H9 (cell line): Measurements from ENCODE around the gene GRAMD1C. TPM values are rescaled to one million over a fixed set of nuclear protein-coding genes. Genes with fewer than 3 reads are reported as not detected.

ENCODE experiments used
- DNase-seq: peaks from one replicate; pipeline ENCODE4 v3.0.0-alpha.2; 2017
- H2AFZ ChIP-seq: one replicate; pipeline ENCODE4 v1.6.1; 2013; ENCODE audit warnings: mild to moderate bottlenecking, low read length, control low read depth, moderate library complexity
- H2AK5ac ChIP-seq: 2 replicates; pipeline ENCODE4 v1.6.1; 2013; ENCODE audit warnings: low read length, control low read depth, mixed read lengths; ENCODE audit not compliant: insufficient read length
- H2BK120ac ChIP-seq: one replicate; pipeline ENCODE4 v1.6.1; 2013; ENCODE audit warnings: low read depth, mild to moderate bottlenecking, low read length, control low read depth, inconsistent platforms; ENCODE audit not compliant: poor library complexity, severe bottlenecking
- H2BK12ac ChIP-seq: 2 replicates; pipeline ENCODE4 v1.6.1; 2013; ENCODE audit warnings: low read length, control low read depth, mixed read lengths, low read depth; ENCODE audit not compliant: insufficient read length
- H2BK15ac ChIP-seq: 2 replicates; pipeline ENCODE4 v1.6.1; 2013; ENCODE audit warnings: low read depth, low read length, control low read depth
- H2BK20ac ChIP-seq: one replicate; pipeline ENCODE4 v1.6.1; 2013; ENCODE audit warnings: low read depth, mild to moderate bottlenecking, low read length, control low read depth, inconsistent platforms; ENCODE audit not compliant: poor library complexity, severe bottlenecking
- H2BK5ac ChIP-seq: 2 replicates; pipeline ENCODE4 v1.6.1; 2013; ENCODE audit warnings: low read length, control low read depth, mixed read lengths; ENCODE audit not compliant: insufficient read length
- H3K14ac ChIP-seq: 2 replicates; pipeline ENCODE4 v1.6.1; 2013; ENCODE audit warnings: low read length, control low read depth; ENCODE audit not compliant: insufficient read depth
- H3K18ac ChIP-seq: 2 replicates; pipeline ENCODE4 v1.6.1; 2013; ENCODE audit warnings: low read depth, mild to moderate bottlenecking, mixed read lengths, low read length, control low read depth; ENCODE audit not compliant: insufficient read length
- H3K23ac ChIP-seq: 2 replicates; pipeline ENCODE4 v1.6.1; 2013; ENCODE audit warnings: low read length, control low read depth, mixed read lengths, low read depth; ENCODE audit not compliant: insufficient read length
- H3K23me2 ChIP-seq: 2 replicates; pipeline ENCODE4 v1.6.1; 2013; ENCODE audit warnings: low read depth, mild to moderate bottlenecking, mixed read lengths, low read length, control low read depth; ENCODE audit not compliant: insufficient read length, poor library complexity, severe bottlenecking
- H3K27ac ChIP-seq: 2 replicates; pipeline ENCODE4 v1.5.1; 2013; ENCODE audit warnings: low read length, control low read depth, mixed read lengths, low read depth; ENCODE audit not compliant: insufficient read length
- H3K27me3 ChIP-seq: 2 replicates; pipeline ENCODE4 v1.6.1; 2013; ENCODE audit warnings: low read length, control low read depth, inconsistent platforms; ENCODE audit not compliant: insufficient read depth
- H3K4ac ChIP-seq: 2 replicates; pipeline ENCODE4 v1.6.1; 2013; ENCODE audit warnings: low read depth, mild to moderate bottlenecking, control low read depth, inconsistent platforms, low read length, moderate library complexity
- H3K4me1 ChIP-seq: 2 replicates; pipeline ENCODE4 v1.6.1; 2013; ENCODE audit warnings: low read length, control low read depth, inconsistent platforms; ENCODE audit not compliant: insufficient read depth
- H3K4me2 ChIP-seq: 2 replicates; pipeline ENCODE4 v1.6.1; 2013; ENCODE audit warnings: low read length, control low read depth, mixed read lengths; ENCODE audit not compliant: insufficient read length, insufficient read depth
- H3K56ac ChIP-seq: 2 replicates; pipeline ENCODE4 v1.6.1; 2013; ENCODE audit warnings: low read depth, mild to moderate bottlenecking, mixed read lengths, low read length, control low read depth; ENCODE audit not compliant: insufficient read length
- H3K79me1 ChIP-seq: 2 replicates; pipeline ENCODE4 v1.6.1; 2013; ENCODE audit warnings: low read depth, mild to moderate bottlenecking, moderate library complexity, low read length, control low read depth, inconsistent platforms; ENCODE audit not compliant: insufficient read depth, poor library complexity, severe bottlenecking
- H3K79me2 ChIP-seq: 2 replicates; pipeline ENCODE4 v1.6.1; 2013; ENCODE audit warnings: low read length, control low read depth, inconsistent platforms; ENCODE audit not compliant: insufficient read depth
- H3K9ac ChIP-seq: 2 replicates; pipeline ENCODE4 v1.6.1; 2013; ENCODE audit warnings: low read length, control low read depth, mixed read lengths; ENCODE audit not compliant: insufficient read length; ENCODE audit errors: extremely low read depth
- H3K9me3 ChIP-seq: one replicate; pipeline ENCODE4 v1.6.1; 2013; ENCODE audit warnings: low read depth, low read length, inconsistent platforms; ENCODE audit not compliant: control insufficient read depth
- H3T11ph ChIP-seq: one replicate; pipeline ENCODE4 v1.6.1; 2013; ENCODE audit warnings: mild to moderate bottlenecking, low read length, control low read depth, inconsistent platforms
- H4K20me1 ChIP-seq: one replicate; pipeline ENCODE4 v1.6.1; 2013; ENCODE audit not compliant: control insufficient read depth, insufficient read length, insufficient read depth
- H4K5ac ChIP-seq: 2 replicates; pipeline ENCODE4 v1.6.1; 2013; ENCODE audit warnings: low read depth, mild to moderate bottlenecking, mixed read lengths, low read length, control low read depth; ENCODE audit not compliant: insufficient read length
- H4K8ac ChIP-seq: replicated peaks from 2 replicates; pipeline ENCODE4 v1.6.1; 2013; ENCODE audit warnings: low read length, control low read depth, mixed read lengths, low read depth; ENCODE audit not compliant: insufficient read length
- H4K91ac ChIP-seq: 2 replicates; pipeline ENCODE4 v1.6.1; 2013; ENCODE audit warnings: low read depth, mild to moderate bottlenecking, moderate library complexity, mixed read lengths, low read length, control low read depth; ENCODE audit not compliant: insufficient read length
- H3K27ac Mint-ChIP-seq, 3 experiments: 2 replicates in 2 of 3; 3 replicates in 1 of 3; pipeline ENCODE4 v1.8.0; 2020 to 2021; ENCODE audit warnings: mixed read lengths in 3 of 3, mild to moderate bottlenecking in 1 of 3, moderate library complexity in 1 of 3
- H3K27me3 Mint-ChIP-seq: 2 replicates; pipeline ENCODE4 v1.8.0; 2021; ENCODE audit warnings: low read depth, mild to moderate bottlenecking, moderate library complexity, mixed read lengths
- H3K36me3 Mint-ChIP-seq, 3 experiments: 2 replicates in 2 of 3; 3 replicates in 1 of 3; pipeline ENCODE4 v1.8.0; 2020 to 2021; ENCODE audit warnings: low read depth in 3 of 3, mixed read lengths in 3 of 3; ENCODE audit not compliant: insufficient read depth in 1 of 3
- H3K4me1 Mint-ChIP-seq, 2 experiments: 2 replicates each; pipeline ENCODE4 v1.8.0; 2020; ENCODE audit warnings: mixed read lengths in 2 of 2
- H3K4me3 Mint-ChIP-seq, 2 experiments: 2 replicates in 1 of 2; 3 replicates in 1 of 2; pipeline ENCODE4 v1.8.0; 2020 to 2021; ENCODE audit warnings: mild to moderate bottlenecking in 2 of 2, mixed read lengths in 2 of 2, moderate library complexity in 1 of 2
- H3K9me3 Mint-ChIP-seq, 2 experiments: 2 replicates in 1 of 2; 3 replicates in 1 of 2; pipeline ENCODE4 v1.8.0; 2020; ENCODE audit warnings: mild to moderate bottlenecking in 2 of 2, mixed read lengths in 2 of 2, moderate library complexity in 1 of 2
- WGBS: extraction: QIAGEN DNeasy Blood & Tissue Kit; methylation state at CpG from one replicate; pipeline ENCODE4 v1.1.7; 2013; ENCODE audit warnings: missing lambda C conversion rate, low lambda C conversion rate, mixed read lengths; ENCODE audit not compliant: insufficient read length; ENCODE audit errors: extremely low coverage; 5-methylcytosine and 5-hydroxymethylcytosine counted together
- total RNA-seq: library from RNA; stranded (reverse); gene quantifications from 2 replicates; pipeline ENCODE4 v1.2.1, GENCODE V29; 2021
- TF ChIP-seq, protein P1 (sequence below): fragments of 200-600 bp; sonication (generic); conservative IDR thresholded peaks from 3 replicates; pipeline ENCODE4 v1.8.0; 2021; ENCODE audit warnings: antibody characterized with exemption, mild to moderate bottlenecking

Gene GRAMD1C
- total RNA-seq, 1 experiment from 2014 or later, result 1.8 TPM

- DNase-seq, result peak; percentile 69
- H4K91ac ChIP-seq, result no peak overlapping the region
- WGBS, result no CpG with 5 or more reads among the region's 3 CpGs
- H4K8ac ChIP-seq, result no peak overlapping the region
- Mint-ChIP-seq H3K4me1 (peaks cover 0 to 2% of the 10 kb centered on the region in 2 experiments; a peak in 2 of 4 replicates), H3K9me3 (no peaks in the 10 kb centered on the region), H3K27ac (peak overlapping the region in 1 of 3 experiments; percentile 38; a peak in 1 of 7 replicates), H3K4me3 (no peak overlapping the region), H3K27me3 (no peaks in the 10 kb centered on the region), H3K36me3 (no peaks in the 10 kb centered on the region)
- no peaks in the 10 kb centered on the region for H3K27me3 ChIP-seq
- no peak overlapping the region for H3T11ph ChIP-seq
- no peaks in the 10 kb centered on the region for H3K9me3 ChIP-seq
- no peak overlapping the region for H3K4me2 ChIP-seq
- H3K79me1 ChIP-seq, result no peaks in the 10 kb centered on the region
- peaks cover 4% of the 10 kb centered on the region for H3K23me2 ChIP-seq
- no peak overlapping the region for H3K9ac ChIP-seq
- no peak overlapping the region for H3K14ac ChIP-seq
- H2BK12ac ChIP-seq, result no peak overlapping the region
- no peak overlapping the region for H3K27ac ChIP-seq
- no peak overlapping the region for H2BK20ac ChIP-seq
- H2BK15ac ChIP-seq, result no peak overlapping the region
- H3K23ac ChIP-seq, result no peak overlapping the region
- H3K18ac ChIP-seq, result no peak overlapping the region
- TF ChIP-seq, protein P1, sequence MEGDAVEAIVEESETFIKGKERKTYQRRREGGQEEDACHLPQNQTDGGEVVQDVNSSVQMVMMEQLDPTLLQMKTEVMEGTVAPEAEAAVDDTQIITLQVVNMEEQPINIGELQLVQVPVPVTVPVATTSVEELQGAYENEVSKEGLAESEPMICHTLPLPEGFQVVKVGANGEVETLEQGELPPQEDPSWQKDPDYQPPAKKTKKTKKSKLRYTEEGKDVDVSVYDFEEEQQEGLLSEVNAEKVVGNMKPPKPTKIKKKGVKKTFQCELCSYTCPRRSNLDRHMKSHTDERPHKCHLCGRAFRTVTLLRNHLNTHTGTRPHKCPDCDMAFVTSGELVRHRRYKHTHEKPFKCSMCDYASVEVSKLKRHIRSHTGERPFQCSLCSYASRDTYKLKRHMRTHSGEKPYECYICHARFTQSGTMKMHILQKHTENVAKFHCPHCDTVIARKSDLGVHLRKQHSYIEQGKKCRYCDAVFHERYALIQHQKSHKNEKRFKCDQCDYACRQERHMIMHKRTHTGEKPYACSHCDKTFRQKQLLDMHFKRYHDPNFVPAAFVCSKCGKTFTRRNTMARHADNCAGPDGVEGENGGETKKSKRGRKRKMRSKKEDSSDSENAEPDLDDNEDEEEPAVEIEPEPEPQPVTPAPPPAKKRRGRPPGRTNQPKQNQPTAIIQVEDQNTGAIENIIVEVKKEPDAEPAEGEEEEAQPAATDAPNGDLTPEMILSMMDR, result peak; percentile 80
- H2AFZ ChIP-seq, result no peak overlapping the region
- H3K56ac ChIP-seq, result no peak overlapping the region
- no peaks in the 10 kb centered on the region for H3K4me1 ChIP-seq
- H4K5ac ChIP-seq, result no peak overlapping the region
- no peak overlapping the region for H2BK120ac ChIP-seq
- H2BK5ac ChIP-seq, result no peak overlapping the region
- no peak overlapping the region for H2AK5ac ChIP-seq
- H4K20me1 ChIP-seq, result no peaks in the 10 kb centered on the region
- no peaks in the 10 kb centered on the region for H3K79me2 ChIP-seq
- H3K4ac ChIP-seq, result no peak overlapping the region
These were observed 74.1 kb downstream of the GRAMD1C start for GRCh38 chr3:113912552-113913236.
